HG03135 (cell line): ENCODE measurements around the gene CATSPER4.

Source experiments
- ATAC-seq: cut with Tn5 transposase; IDR thresholded peaks from one replicate; pipeline ENCODE4 v1.9.1; 2021; ENCODE audit warnings: mild to moderate bottlenecking, moderate library complexity; ENCODE audit not compliant: unreplicated experiment

The CATSPER4 gene

GRCh38 chr1:26234644-26235370, 44.4 kb downstream of the CATSPER4 start:
- ATAC-seq = no peak

GRCh38 chr1:26237230-26237966, 47.0 kb downstream of the CATSPER4 start:
- ATAC-seq = no peak

- ATAC-seq = no peak
Measured at GRCh38 chr1:26239936-26240335, 49.5 kb downstream of the CATSPER4 start.
